Glutamatergic neuron (in vitro differentiated cells): ENCODE measurements around the gene TPRG1L. TPM values are rescaled to one million over a fixed set of nuclear protein-coding genes. Genes with fewer than 3 reads are reported as not detected.

ENCODE experiments used
- DNase-seq: peaks from one replicate; pipeline ENCODE4 v3.0.0; 2022
- H3K27ac Mint-ChIP-seq: one replicate; pipeline ENCODE4 v1.8.0; 2020; ENCODE audit warnings: mild to moderate bottlenecking, mixed read lengths, inconsistent platforms; ENCODE audit not compliant: unreplicated experiment
- H3K27me3 Mint-ChIP-seq: one replicate; pipeline ENCODE4 v1.8.0; 2020; ENCODE audit warnings: mild to moderate bottlenecking, moderate library complexity, mixed read lengths, inconsistent platforms; ENCODE audit not compliant: unreplicated experiment
- H3K36me3 Mint-ChIP-seq: one replicate; pipeline ENCODE4 v1.8.0; 2020; ENCODE audit warnings: mild to moderate bottlenecking, mixed read lengths, inconsistent platforms; ENCODE audit not compliant: unreplicated experiment
- H3K4me1 Mint-ChIP-seq: one replicate; pipeline ENCODE4 v1.8.0; 2020; ENCODE audit warnings: mild to moderate bottlenecking, low read depth, mixed read lengths, inconsistent platforms; ENCODE audit not compliant: unreplicated experiment
- H3K4me3 Mint-ChIP-seq: one replicate; pipeline ENCODE4 v1.8.0; 2020; ENCODE audit warnings: mild to moderate bottlenecking, mixed read lengths, inconsistent platforms; ENCODE audit not compliant: unreplicated experiment
- H3K9me3 Mint-ChIP-seq: one replicate; pipeline ENCODE4 v1.8.0; 2020; ENCODE audit warnings: mild to moderate bottlenecking, moderate library complexity, mixed read lengths, inconsistent platforms; ENCODE audit not compliant: unreplicated experiment
- CTCF ChIP-seq: fragments of 200-600 bp; sonication (generic); IDR thresholded peaks from one replicate; pipeline ENCODE4 v1.5.0; 2021; ENCODE audit not compliant: partially characterized antibody, unreplicated experiment
- total RNA-seq: library from RNA; stranded (reverse); fragmentation: NEBNext Ultra II Directional; extraction: Animal tissue kit (Norgen Biotek cat#: 25700); gene quantifications from one replicate; pipeline ENCODE4 v1.2.1, GENCODE V29; 2021; ENCODE audit not compliant: unreplicated experiment

Gene TPRG1L
- total RNA-seq, 1 donor from 2014 or later = 43.1 TPM

GRCh38 chr1:3625151-3625907 is 514 bp downstream of the TPRG1L start:
- Mint-ChIP-seq H3K27me3 (peaks cover 9% of the 10 kb centered on the region), H3K4me1 (peaks cover 7% of the 10 kb centered on the region), H3K27ac (peak overlapping the region; percentile 86), H3K4me3 (peak overlapping the region; percentile 90), H3K36me3 (no peaks in the 10 kb centered on the region), H3K9me3 (peaks cover 8% of the 10 kb centered on the region)
- TF ChIP-seq CTCF = no peak
- peak; percentile 60 for DNase-seq

- peak overlapping the region; percentile 86 for H3K27ac Mint-ChIP-seq
- H3K4me3 Mint-ChIP-seq = peak overlapping the region; percentile 90
- H3K27me3 Mint-ChIP-seq = peaks cover 9% of the 10 kb centered on the region
- H3K9me3 Mint-ChIP-seq = peaks cover 8% of the 10 kb centered on the region
- no peak for DNase-seq
- H3K4me1 Mint-ChIP-seq = peaks cover 9% of the 10 kb centered on the region
- H3K36me3 Mint-ChIP-seq = no peaks in the 10 kb centered on the region
- TF ChIP-seq CTCF = no peak
Observed at GRCh38 chr1:3626025-3626424, 1.2 kb downstream of the TPRG1L start.

- H3K27ac Mint-ChIP-seq = no peak overlapping the region
- no peaks in the 10 kb centered on the region for H3K36me3 Mint-ChIP-seq
- H3K27me3 Mint-ChIP-seq = peaks cover 7% of the 10 kb centered on the region
- TF ChIP-seq CTCF = no peak
- peak; percentile 10 for DNase-seq
- peaks cover 3% of the 10 kb centered on the region for H3K9me3 Mint-ChIP-seq
- H3K4me3 Mint-ChIP-seq = no peak overlapping the region
- H3K4me1 Mint-ChIP-seq = peaks cover 9% of the 10 kb centered on the region
Observed at GRCh38 chr1:3627515-3628253, 2.9 kb downstream of the TPRG1L start.

- H3K27ac Mint-ChIP-seq = no peak overlapping the region
- no peak overlapping the region for H3K4me3 Mint-ChIP-seq
- peak; percentile 2 for DNase-seq
- peaks cover 7% of the 10 kb centered on the region for H3K27me3 Mint-ChIP-seq
- no peaks in the 10 kb centered on the region for H3K36me3 Mint-ChIP-seq
- H3K9me3 Mint-ChIP-seq = peaks cover 2% of the 10 kb centered on the region
- TF ChIP-seq CTCF = no peak
- H3K4me1 Mint-ChIP-seq = peaks cover 9% of the 10 kb centered on the region
Observed at GRCh38 chr1:3628445-3628844, 3.6 kb downstream of the TPRG1L start.

- no peak for TF ChIP-seq CTCF
- Mint-ChIP-seq H3K4me3 (no peak overlapping the region), H3K4me1 (peaks cover 4% of the 10 kb centered on the region), H3K9me3 (no peaks in the 10 kb centered on the region), H3K36me3 (no peaks in the 10 kb centered on the region), H3K27me3 (peaks cover under 1% of the 10 kb centered on the region), H3K27ac (no peak overlapping the region)
- DNase-seq = no peak
Observed at GRCh38 chr1:3629561-3630160, 4.8 kb downstream of the TPRG1L start.
